Heart left ventricle (tissue), 16 donors: Measurements from ENCODE around the gene DUSP23. TPM values are rescaled to one million over a fixed set of nuclear protein-coding genes. Genes with fewer than 3 reads are reported as not detected.
A peak's percentile ranks its signal among the peaks of the same experiment; 100 is the strongest.

Experiments used
- ATAC-seq, 4 donors: fragments of 200-7000 bp; cut with Tn5 transposase; one replicate each; pipeline ENCODE4 v1.9.1; 2020 to 2022; ENCODE audit warnings: moderate library complexity in 4 of 4, mild to moderate bottlenecking in 3 of 4, moderate number of reproducible peaks in 1 of 4
- DNase-seq, 5 donors: peaks; one replicate each; pipeline ENCODE4 v3.0.0-alpha.2; 2020
- H3K27ac ChIP-seq, 12 donors: fragments of 200-600 bp; sonication (generic) in 4 of 12; one replicate each; pipeline versions ENCODE4 v1.5.0 to v1.8.0; 2016 to 2022; ENCODE audit warnings: mild to moderate bottlenecking in 2 of 12
- H3K27me3 ChIP-seq, 9 donors: fragments of 200-600 bp; sonication (generic) in 2 of 9; one replicate each; pipeline versions ENCODE4 v1.5.1 to v1.8.0; 2016 to 2022; ENCODE audit warnings: mild to moderate bottlenecking in 3 of 9
- H3K36me3 ChIP-seq, 9 donors: fragments of 200-600 bp; sonication (generic) in 2 of 9; one replicate each; pipeline versions ENCODE4 v1.5.0 to v1.8.0; 2018 to 2022; ENCODE audit warnings: mild to moderate bottlenecking in 2 of 9
- H3K4me1 ChIP-seq, 12 donors: fragments of 200-600 bp; sonication (generic) in 4 of 12; one replicate each; pipeline versions ENCODE4 v1.5.0 to v1.8.0; 2016 to 2022; ENCODE audit warnings: mild to moderate bottlenecking in 3 of 12
- H3K4me3 ChIP-seq, 12 donors: fragments of 200-600 bp; sonication (generic) in 4 of 12; one replicate each; pipeline versions ENCODE4 v1.5.0 to v1.8.0; 2017 to 2022; ENCODE audit warnings: mild to moderate bottlenecking in 9 of 12, moderate library complexity in 4 of 12
- H3K9me3 ChIP-seq, 12 donors: fragments of 200-600 bp; sonication (generic) in 4 of 12; one replicate each; pipeline versions ENCODE4 v1.5.0 to v1.8.0; 2016 to 2022; ENCODE audit warnings: mild to moderate bottlenecking in 1 of 12
- POLR2A ChIP-seq, 2 donors: fragments of 450-650 bp; IDR thresholded peaks; one replicate each; pipeline ENCODE4 v1.6.1; 2017; ENCODE audit warnings: antibody characterized with exemption in 2 of 2, mild to moderate bottlenecking in 2 of 2, moderate library complexity in 2 of 2
- WGBS, 4 donors: extraction: QIAGEN DNeasy Blood & Tissue Kit in 2 of 4; methylation state at CpG; one replicate each; pipeline versions ENCODE4 v1.1.5 to v1.1.7; 2013 to 2018; 5-methylcytosine and 5-hydroxymethylcytosine counted together
- intact Hi-C, 10 donors: fragments of 100-400 bp; cut with DNase I; formaldehyde crosslinking; loops; one replicate each; pipeline versions ENCODE4 v1.11.1 to v1.14.2; 2022
- polyA plus RNA-seq, 2 donors: library from polyadenylated mRNA; stranded (reverse); fragments of 200-250 nt; gene quantifications; one replicate each; pipeline ENCODE4 v1.2.3, GENCODE V29; 2013
- total RNA-seq, 9 donors: library from RNA; depleted of rRNA in 2 of 9; stranded (reverse); fragments of >200 nt in 2 of 9; fragmentation: NEBNext Ultra II Directional in 3 of 9; extraction: Animal tissue kit (Norgen Biotek cat#: 25700) in 3 of 9; gene quantifications; one replicate each; pipeline versions ENCODE4 v1.1.0 to v1.2.4, GENCODE V29; 2016 to 2023
- TF ChIP-seq, protein P1 (sequence below), 12 donors: fragments of 200-600 bp; sonication (generic) in 4 of 12; IDR thresholded peaks; one replicate each; pipeline versions ENCODE4 v1.5.0 to v1.8.0; 2018 to 2022; ENCODE audit warnings: antibody characterized with exemption in 12 of 12, mild to moderate bottlenecking in 5 of 12
- donor health status: ischemic (EF 13 %, LVEDD 7.1; RV severe dilation, severe dysfunction).
- donor health status: healthy with polysubstance abuse.
- donor health status: DM: no; HTN: yes; CAD: no.
- donor health status: DM: no; HTN: no; CAD: no.
- donor health status: ischemic (EF 25% LVEDD 6.9; RV normal size, moderate dysfunction).
- donor health status: ischemic (EF 25% LVEDD 5.7; RV mildly dilated, moderate dysfunction).
- donor health status: healthy.
- donor health status: DM: yes; HTN: yes; CAD: no.
- donor health status: ischemic (EF 35%, LVEDD 5.7; RV mildly dilated, moderate dysfunction).
- donor health status: nonischemic (EF 11% LVEDD 7.7; RV severe dilation, severe dysfunction).
- donor health status: DM: yes; HTN: yes; CAD: no.
- donor health status: PGD.
- donor health status: ischemic (EF 29% LVEDD 5.4; RV normal size, mild dysfunction).
- donor health status: nonischemic (EF 23%, LVEDD 6.1; RV moderate dilation, normal function).

DUSP23 gene
- total and polyA plus RNA-seq, 11 donors = 10.0 to 59.2 (median 22.6) TPM

DNA sequence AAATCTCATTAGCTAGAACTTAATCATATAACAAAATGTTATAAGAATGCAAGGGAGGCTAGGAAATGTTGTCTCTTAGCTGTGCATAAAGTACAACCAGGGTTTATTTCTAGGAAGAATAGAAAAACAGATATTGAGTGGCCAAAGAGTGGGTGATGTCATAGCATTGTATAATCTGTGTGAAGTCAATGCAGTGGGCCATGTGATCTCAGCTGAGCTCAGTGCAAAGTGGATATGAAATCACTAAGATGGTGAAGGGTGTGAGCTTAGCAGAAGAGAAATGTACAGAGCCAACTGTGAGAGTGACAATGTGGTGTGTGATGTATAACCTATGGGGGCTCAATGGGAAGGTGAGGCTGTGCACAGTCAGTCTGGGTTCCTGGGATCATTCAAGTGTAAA lies 29.7 kb upstream of the DUSP23 start:
- Histone ChIP-seq H3K36me3 (no peaks in the 10 kb centered on the region), H3K4me1 (peaks cover 0 to 17% (median 6%) of the 10 kb centered on the region in 12 donors), H3K27ac (peak overlapping the region in 5 of 12 donors; percentile 42 to 75 (median 65)), H3K9me3 (no peaks in the 10 kb centered on the region), H3K4me3 (no peak overlapping the region), H3K27me3 (no peaks in the 10 kb centered on the region)
- DNase-seq (no peak), ATAC-seq (no peak)
- intact Hi-C loops = loop anchor here in 1 of 10 donors (10.0 kb wide), 1 partner anchor 86 kb away; no protein-coding TSS in a partner anchor
- TF ChIP-seq POLR2A (IDR thresholded peaks at IDR 0.05) = no peak
- TF ChIP-seq, protein P1, sequence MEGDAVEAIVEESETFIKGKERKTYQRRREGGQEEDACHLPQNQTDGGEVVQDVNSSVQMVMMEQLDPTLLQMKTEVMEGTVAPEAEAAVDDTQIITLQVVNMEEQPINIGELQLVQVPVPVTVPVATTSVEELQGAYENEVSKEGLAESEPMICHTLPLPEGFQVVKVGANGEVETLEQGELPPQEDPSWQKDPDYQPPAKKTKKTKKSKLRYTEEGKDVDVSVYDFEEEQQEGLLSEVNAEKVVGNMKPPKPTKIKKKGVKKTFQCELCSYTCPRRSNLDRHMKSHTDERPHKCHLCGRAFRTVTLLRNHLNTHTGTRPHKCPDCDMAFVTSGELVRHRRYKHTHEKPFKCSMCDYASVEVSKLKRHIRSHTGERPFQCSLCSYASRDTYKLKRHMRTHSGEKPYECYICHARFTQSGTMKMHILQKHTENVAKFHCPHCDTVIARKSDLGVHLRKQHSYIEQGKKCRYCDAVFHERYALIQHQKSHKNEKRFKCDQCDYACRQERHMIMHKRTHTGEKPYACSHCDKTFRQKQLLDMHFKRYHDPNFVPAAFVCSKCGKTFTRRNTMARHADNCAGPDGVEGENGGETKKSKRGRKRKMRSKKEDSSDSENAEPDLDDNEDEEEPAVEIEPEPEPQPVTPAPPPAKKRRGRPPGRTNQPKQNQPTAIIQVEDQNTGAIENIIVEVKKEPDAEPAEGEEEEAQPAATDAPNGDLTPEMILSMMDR (IDR thresholded peaks at IDR 0.05) = no peak

DNA sequence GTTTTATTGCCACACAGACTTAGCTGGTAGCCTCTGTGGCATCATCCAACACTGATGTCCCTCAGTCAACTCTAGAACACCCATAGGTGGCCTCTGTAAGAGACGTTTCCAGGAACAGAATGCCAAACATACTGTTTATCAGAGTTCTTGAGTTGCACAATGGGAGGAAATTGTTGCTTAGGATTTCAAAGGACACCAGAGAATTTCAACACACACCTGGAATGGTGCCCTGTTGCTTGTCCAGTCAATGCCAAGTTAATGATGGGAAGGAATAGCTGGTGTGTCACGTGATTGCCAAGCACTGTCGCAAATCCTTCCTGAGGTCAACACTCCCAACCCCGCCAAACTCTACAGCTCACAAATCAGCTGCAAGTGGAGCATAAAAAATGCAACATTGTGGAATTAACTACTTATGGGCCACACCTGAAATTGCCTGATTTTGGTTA lies 28.6 kb upstream of the DUSP23 start:
- 43 to 67% (median 57%) methylated on average over 4 of the region's 4 CpGs for WGBS, 4 donors
- DNase-seq = peak in 4 of 5 donors; percentile 61 to 71 (median 66)

DNA sequence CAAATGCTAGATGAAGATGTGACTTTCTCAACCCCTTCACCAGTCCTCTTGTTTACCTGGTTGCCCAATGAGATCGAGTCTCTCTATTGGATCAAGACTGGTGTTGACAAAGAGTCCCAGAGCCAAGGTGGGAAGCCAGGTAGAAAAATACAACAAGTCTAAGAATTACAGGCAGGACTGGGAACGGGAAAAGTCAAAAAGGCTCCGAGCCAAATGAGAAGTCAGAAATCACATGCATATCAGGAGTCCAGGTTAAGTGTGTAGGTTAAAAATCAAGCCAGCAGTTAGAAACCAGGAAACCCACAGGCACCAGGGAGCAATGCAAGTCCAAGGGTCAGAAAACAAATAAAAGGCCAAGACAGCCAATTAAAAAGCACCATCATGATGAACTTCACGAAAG lies 27.4 kb upstream of the DUSP23 start:
- Histone ChIP-seq H3K27ac (peak overlapping the region in 7 of 12 donors; percentile 10 to 70 (median 45)), H3K4me3 (no peak overlapping the region), H3K4me1 (peaks cover 0 to 17% (median 6%) of the 10 kb centered on the region in 12 donors), H3K36me3 (no peaks in the 10 kb centered on the region), H3K9me3 (no peaks in the 10 kb centered on the region), H3K27me3 (no peaks in the 10 kb centered on the region)
- 76 to 81% (median 79%) methylated on average over 4 of the region's 4 CpGs for WGBS, 4 donors
- no peak for DNase-seq
- intact Hi-C loops = loop anchor here in 1 of 10 donors (10.0 kb wide), 1 partner anchor 89 kb away; no protein-coding TSS in a partner anchor
- no peak for ATAC-seq
- TF ChIP-seq POLR2A (IDR thresholded peaks at IDR 0.05) = no peak
- TF ChIP-seq, protein P1 (IDR thresholded peaks at IDR 0.05) = no peak

More for the DNA sequence above, 28.6 kb upstream of the DUSP23 start:
- Histone ChIP-seq H3K4me3 (no peak overlapping the region), H3K4me1 (peaks cover 0 to 17% (median 6%) of the 10 kb centered on the region in 12 donors), H3K36me3 (no peaks in the 10 kb centered on the region), H3K27me3 (no peaks in the 10 kb centered on the region), H3K27ac (peak overlapping the region; percentile 38 to 75 (median 59)), H3K9me3 (no peaks in the 10 kb centered on the region)
- intact Hi-C loops = loop anchor here in 1 of 10 donors (10.0 kb wide), 1 partner anchor 87 kb away; no protein-coding TSS in a partner anchor
- ATAC-seq = peak; percentile 75 to 90 (median 81)
- TF ChIP-seq POLR2A (IDR thresholded peaks at IDR 0.05) = no peak
- TF ChIP-seq, protein P1 (IDR thresholded peaks at IDR 0.05) = no peak

DNA sequence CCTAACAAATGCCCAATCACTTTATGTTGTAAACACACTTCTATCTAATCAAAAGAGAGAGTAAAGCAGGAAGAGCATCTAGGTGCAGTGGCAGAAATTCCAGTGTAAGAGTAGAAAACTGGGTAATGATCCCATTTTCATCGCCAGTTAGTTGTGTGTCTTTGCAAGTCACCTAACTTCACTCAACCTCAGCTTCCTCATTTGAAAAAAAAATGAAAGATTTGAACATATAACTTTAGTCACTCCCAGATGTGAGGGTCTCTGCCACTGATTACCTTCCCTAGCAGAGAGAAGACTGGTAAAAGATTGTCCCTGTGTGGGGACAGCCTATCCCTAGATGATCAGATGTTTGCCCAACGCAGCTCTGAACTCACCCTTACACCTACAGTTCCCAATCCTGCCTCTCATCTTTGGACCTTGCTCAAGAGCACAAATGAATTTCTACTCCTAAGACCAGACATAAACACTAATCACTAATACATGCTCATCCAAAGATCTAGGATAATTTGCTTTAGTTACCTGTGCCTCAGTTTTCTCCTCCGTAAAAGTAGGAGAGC lies 25.2 kb upstream of the DUSP23 start:
- no peaks in the 10 kb centered on the region for H3K27me3 ChIP-seq
- no peak overlapping the region for H3K27ac ChIP-seq
- 87 to 97% (median 92%) methylated on average over 3 of the region's 3 CpGs for WGBS, 4 donors
- DNase-seq (no peak), ATAC-seq (no peak)
- no peak for TF ChIP-seq POLR2A (IDR thresholded peaks at IDR 0.05)
- TF ChIP-seq, protein P1 (IDR thresholded peaks at IDR 0.05) = no peak
- H3K4me1 ChIP-seq = peaks cover 0 to 17% (median 6%) of the 10 kb centered on the region in 12 donors
- H3K4me3 ChIP-seq = no peak overlapping the region
- intact Hi-C loops = loop anchor here in 1 of 10 donors (10.0 kb wide), 1 partner anchor 91 kb away; no protein-coding TSS in a partner anchor
- H3K9me3 ChIP-seq = no peaks in the 10 kb centered on the region
- no peaks in the 10 kb centered on the region for H3K36me3 ChIP-seq
